Measurements from ENCODE around the gene SMPD3.

The SMPD3 gene

DNA sequence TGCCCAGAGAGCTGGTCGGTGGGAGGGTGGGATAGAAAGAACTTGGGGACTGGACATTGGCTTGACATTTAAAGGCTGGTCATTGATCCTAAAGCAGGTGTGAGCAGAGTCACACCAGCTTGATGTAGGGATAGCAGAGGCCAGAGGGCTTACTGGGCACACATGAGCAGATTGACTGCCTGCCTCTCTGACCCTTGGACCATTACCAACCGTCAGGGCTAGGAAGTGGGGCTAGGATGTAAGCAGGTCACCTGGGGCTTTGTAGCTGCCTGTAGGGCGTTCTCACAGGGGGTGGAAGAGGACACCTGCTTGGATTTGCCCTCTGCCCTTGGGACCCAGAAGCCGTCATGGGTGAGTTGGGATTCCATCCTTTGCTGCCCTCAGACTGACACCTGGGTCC lies 11.1 kb upstream of the SMPD3 start:
- peaks cover 8% of the 10 kb centered on the region for H3K36me3 Mint-ChIP-seq
- H3K4me3 Mint-ChIP-seq, result no peak overlapping the region
- H3K9me3 Mint-ChIP-seq, result peaks cover 5% of the 10 kb centered on the region
- H3K27me3 Mint-ChIP-seq, result peaks cover 8% of the 10 kb centered on the region
- H3K4me1 Mint-ChIP-seq, result no peaks in the 10 kb centered on the region
- no peak for ATAC-seq (ENCODE audit: low read depth)
- no peak for DNase-seq (ENCODE audit: low spot score in 2 of 2)
- H3K27ac Mint-ChIP-seq, result no peak overlapping the region

DNA sequence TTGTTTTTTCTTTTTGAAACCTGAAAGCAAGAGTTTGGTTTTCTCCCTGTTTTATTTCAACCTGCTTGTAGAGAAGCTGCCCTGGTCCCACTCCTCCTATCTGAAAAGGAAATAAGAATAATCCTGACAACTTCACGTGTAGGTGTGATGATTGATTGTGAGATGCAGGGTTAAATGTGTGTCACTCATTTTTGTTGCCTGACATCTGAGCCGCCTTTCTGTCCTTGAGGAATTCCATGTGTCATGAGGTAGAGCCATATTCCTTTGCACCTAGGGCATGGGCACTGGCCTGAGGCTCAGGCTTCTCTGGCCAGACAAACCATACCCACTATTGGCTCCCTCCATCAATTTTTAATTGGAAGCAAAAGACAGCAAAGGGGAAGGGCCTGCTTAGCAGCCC lies 10.2 kb upstream of the SMPD3 start:
- no peak for DNase-seq (ENCODE audit: low spot score in 2 of 2)
- no peak overlapping the region for H3K27ac Mint-ChIP-seq

DNA sequence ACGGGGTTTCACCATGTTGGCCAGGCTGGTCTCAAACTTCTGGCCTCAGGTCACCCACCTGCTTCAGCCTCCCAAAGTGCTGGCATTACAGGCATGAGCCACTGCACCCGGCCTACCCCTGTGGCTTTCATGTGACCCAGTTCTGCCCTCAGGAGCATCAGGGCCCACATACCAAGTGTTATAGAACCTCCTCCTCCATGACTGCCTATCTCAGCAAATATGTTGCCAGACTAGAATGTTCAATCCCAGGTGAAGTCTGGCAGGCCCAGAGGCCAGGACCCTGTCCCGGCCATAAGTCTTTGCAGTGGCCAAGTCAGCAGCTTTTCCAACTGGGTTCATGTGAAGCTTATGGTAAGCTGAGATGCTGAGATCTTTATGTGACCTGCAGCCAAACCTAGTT lies 9.8 kb upstream of the SMPD3 start:
- ATAC-seq (ENCODE audit: low read depth) (no peak), DNase-seq (ENCODE audit: low spot score in 2 of 2) (no peak)
- peaks cover 8% of the 10 kb centered on the region for H3K27me3 Mint-ChIP-seq
- no peaks in the 10 kb centered on the region for H3K4me1 Mint-ChIP-seq
- H3K9me3 Mint-ChIP-seq, result peaks cover 4% of the 10 kb centered on the region
- peaks cover 3% of the 10 kb centered on the region for H3K36me3 Mint-ChIP-seq
- H3K27ac Mint-ChIP-seq, result no peak overlapping the region
- H3K4me3 Mint-ChIP-seq, result no peak overlapping the region

More for the DNA sequence above, 10.2 kb upstream of the SMPD3 start:
- no peak overlapping the region for H3K4me3 Mint-ChIP-seq
- peaks cover 4% of the 10 kb centered on the region for H3K9me3 Mint-ChIP-seq
- peaks cover 4% of the 10 kb centered on the region for H3K36me3 Mint-ChIP-seq
- H3K27me3 Mint-ChIP-seq, result peaks cover 8% of the 10 kb centered on the region
- ATAC-seq (ENCODE audit: low read depth), result no peak
- H3K4me1 Mint-ChIP-seq, result no peaks in the 10 kb centered on the region

DNA sequence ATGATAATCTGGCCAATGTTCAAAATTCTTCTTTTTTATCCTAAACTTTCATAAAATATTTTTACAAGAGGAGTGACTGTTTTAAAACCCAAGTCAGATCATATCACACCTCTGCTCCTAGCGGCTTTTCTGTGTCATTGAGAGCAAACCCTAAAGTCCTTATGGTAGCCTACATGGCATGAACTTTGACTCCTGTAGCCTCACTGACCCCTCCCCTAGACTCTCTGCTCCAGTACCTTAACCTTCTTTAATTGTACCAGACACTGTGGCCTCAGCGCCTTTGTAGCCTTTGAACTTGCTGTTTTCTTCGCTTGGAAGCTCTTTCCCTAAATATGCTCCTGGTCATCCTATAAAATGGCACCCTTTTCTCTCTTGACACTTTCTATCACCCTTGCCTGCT lies 7.3 kb upstream of the SMPD3 start:
- DNase-seq (ENCODE audit: low spot score in 2 of 2), result no peak
- Mint-ChIP-seq H3K4me1 (no peaks in the 10 kb centered on the region), H3K9me3 (no peaks in the 10 kb centered on the region), H3K36me3 (no peaks in the 10 kb centered on the region), H3K4me3 (no peak overlapping the region), H3K27ac (no peak overlapping the region), H3K27me3 (peaks cover 3% of the 10 kb centered on the region)
- no peak for ATAC-seq (ENCODE audit: low read depth)

DNA sequence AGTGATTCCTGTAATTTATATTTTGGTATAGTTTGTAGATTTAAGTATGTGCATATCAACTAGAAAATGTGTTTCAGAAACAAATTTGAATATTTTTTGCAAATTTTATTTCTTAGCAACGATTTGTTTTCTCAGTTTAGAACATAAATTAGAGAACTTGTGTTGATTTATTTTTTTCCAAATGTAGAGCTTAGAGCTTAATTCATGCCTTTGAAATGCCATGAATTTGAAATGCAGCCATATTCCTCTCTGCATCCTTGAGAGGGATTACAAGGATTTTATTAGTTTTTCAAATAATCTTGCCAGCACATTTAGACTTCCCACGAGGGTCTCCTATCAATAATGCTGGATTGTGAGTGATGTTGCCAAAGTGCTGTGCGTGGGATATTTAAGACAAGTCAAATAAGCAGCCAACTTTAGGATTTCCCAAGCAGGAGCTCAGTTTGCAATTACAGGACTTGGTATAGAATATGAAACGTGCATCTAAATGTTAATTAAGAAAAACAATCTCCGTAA lies 6.7 kb upstream of the SMPD3 start:
- H3K27me3 Mint-ChIP-seq, result peaks cover 2% of the 10 kb centered on the region
- no peaks in the 10 kb centered on the region for H3K4me1 Mint-ChIP-seq
- no peak for ATAC-seq (ENCODE audit: low read depth)
- no peak overlapping the region for H3K4me3 Mint-ChIP-seq
- no peaks in the 10 kb centered on the region for H3K36me3 Mint-ChIP-seq
- H3K9me3 Mint-ChIP-seq, result no peaks in the 10 kb centered on the region
- no peak overlapping the region for H3K27ac Mint-ChIP-seq
- no peak for DNase-seq (ENCODE audit: low spot score in 2 of 2)

DNA sequence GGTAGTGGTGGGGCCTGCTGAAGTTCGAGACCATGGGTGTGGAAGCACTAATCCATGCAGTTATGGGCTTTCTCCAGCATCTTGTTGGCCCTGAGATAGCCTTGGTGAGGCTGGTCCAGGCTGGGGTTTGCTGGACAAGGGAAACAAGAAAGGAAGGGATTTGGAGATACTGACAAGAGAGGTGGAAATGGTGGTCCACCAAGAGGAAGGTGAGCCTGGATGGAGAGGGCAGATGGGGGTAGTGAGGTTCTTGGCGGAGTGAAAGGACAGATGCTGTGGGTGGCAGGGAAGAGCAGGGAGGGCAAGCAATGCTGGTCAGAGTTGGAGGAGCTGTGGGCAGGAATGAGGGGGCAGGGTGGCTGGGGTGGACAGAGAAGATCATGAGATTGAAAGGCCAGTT lies 5.5 kb upstream of the SMPD3 start:
- Mint-ChIP-seq H3K4me1 (peaks cover 5% of the 10 kb centered on the region), H3K4me3 (no peak overlapping the region)
- ATAC-seq (ENCODE audit: low read depth), result no peak

DNA sequence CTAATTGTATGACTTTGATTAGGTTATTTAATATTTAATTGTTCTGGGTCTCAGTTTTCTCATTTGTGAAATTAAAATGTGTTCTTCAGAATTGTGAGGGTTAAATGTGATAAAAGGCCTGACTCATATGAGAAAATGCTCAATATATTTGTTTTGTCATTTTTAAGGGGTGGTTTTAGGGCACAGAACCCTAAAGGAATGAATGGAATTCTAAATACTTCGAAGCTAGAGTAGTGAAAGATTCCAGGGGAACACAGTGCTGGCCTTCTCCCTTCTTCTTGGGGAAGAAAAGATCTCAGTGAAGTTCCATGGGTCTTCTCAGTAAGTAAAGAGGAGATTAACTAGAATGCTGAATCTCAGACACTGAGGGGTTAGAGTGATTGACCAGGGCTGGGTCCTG lies 3.9 kb upstream of the SMPD3 start:
- H3K4me1 Mint-ChIP-seq, result peaks cover 12% of the 10 kb centered on the region
- no peak overlapping the region for H3K27ac Mint-ChIP-seq
- no peaks in the 10 kb centered on the region for H3K9me3 Mint-ChIP-seq
- H3K27me3 Mint-ChIP-seq, result no peaks in the 10 kb centered on the region
- DNase-seq (ENCODE audit: low spot score in 2 of 2), result no peak
- no peak for ATAC-seq (ENCODE audit: low read depth)
- no peaks in the 10 kb centered on the region for H3K36me3 Mint-ChIP-seq
- no peak overlapping the region for H3K4me3 Mint-ChIP-seq

More for the DNA sequence above, 5.5 kb upstream of the SMPD3 start:
- no peak for DNase-seq (ENCODE audit: low spot score in 2 of 2)
- Mint-ChIP-seq H3K36me3 (no peaks in the 10 kb centered on the region), H3K27me3 (no peaks in the 10 kb centered on the region), H3K27ac (no peak overlapping the region), H3K9me3 (no peaks in the 10 kb centered on the region)

DNA sequence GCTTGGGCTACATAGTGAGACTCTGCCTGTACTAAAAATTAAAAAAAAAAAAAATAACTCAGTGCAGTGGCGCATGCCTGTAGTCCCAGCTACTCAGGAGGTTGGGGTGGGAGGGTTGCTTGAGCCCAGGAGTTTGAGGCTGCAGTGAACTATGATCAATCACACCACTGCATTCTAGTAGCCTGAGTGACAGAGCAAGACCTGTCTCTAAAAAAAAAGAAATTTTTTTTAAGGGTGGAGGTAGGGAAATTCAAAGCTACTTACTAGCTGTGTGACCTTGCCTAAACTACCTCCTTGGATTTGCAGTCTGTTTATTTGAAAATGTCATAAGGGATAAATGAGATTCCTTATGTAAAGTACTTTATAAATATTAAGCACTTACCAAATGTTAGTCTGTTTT lies 3.4 kb upstream of the SMPD3 start:
- ATAC-seq (ENCODE audit: low read depth), result no peak
- no peaks in the 10 kb centered on the region for H3K36me3 Mint-ChIP-seq
- no peak for DNase-seq (ENCODE audit: low spot score in 2 of 2)
- H3K27me3 Mint-ChIP-seq, result no peaks in the 10 kb centered on the region
- H3K27ac Mint-ChIP-seq, result no peak overlapping the region
- H3K4me3 Mint-ChIP-seq, result no peak overlapping the region
- peaks cover 12% of the 10 kb centered on the region for H3K4me1 Mint-ChIP-seq
- no peaks in the 10 kb centered on the region for H3K9me3 Mint-ChIP-seq

DNA sequence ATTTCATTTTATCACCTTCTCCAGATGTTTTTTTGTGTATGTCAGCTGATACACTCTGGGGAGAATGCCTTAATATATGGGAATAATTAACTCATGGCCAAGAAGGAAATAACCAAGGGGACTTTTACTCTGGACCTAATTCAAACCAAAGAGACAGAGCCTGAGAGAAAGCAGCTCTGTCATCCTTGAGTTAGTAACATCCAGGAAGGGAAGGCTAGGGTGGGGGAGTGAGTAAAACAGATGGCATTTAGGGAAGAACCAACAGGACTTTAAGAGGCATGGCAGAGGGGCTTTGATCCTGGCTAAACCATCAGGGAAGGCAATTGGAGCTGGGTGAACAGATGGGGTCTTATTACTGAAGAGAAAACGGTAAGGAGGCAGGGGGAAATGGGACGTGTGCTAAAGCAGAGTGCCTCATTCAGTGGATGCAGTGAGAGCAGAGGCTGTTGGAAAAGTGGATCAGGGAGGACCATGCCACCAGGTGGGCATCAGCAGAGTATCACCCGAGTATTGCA lies 2.5 kb upstream of the SMPD3 start:
- no peak for ATAC-seq (ENCODE audit: low read depth)
- H3K36me3 Mint-ChIP-seq, result no peaks in the 10 kb centered on the region
- no peak overlapping the region for H3K27ac Mint-ChIP-seq

DNA sequence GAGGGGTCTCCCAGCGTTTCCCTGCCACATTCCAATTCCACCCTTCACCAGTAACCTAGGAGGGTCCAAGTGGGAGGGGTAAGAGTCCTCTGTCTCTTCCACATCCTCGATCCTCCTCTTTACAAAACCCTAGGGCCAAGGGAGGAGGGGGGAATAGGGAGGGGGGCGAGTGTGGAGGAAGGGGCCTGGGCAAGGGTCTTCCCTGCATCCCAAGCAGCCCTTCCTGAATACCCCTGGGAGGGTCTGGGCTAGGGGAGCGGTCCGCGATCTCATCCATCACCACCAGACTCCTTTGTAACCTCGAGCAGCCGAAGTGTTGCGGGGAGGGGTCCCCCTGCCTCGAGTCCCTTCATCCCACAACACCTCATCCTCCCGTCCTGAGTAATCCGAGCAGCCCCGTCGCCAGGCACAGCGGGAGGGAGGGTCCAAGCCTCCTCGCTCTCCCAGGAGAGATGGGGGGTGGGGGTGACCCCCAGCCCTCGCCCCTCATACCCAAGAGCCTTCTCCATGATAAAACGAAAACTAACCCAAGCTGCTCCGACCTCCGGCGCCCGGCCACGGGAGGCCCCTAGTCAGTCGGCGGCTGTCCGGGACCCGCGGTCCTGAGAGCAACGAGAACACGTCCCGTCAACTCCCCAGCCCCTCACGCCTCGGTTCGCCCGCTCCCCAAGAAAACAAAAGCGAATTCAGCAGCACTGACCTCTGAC lies 502 bp downstream of the SMPD3 start:
- Mint-ChIP-seq H3K27ac (no peak overlapping the region), H3K4me1 (peaks cover 15% of the 10 kb centered on the region), H3K9me3 (no peaks in the 10 kb centered on the region), H3K36me3 (no peaks in the 10 kb centered on the region), H3K4me3 (peak overlapping the region; percentile 58), H3K27me3 (peaks cover 7% of the 10 kb centered on the region)
- ATAC-seq (ENCODE audit: low read depth) (peak; percentile 5), DNase-seq (ENCODE audit: low spot score in 2 of 2) (no peak)

More for the DNA sequence above, 2.5 kb upstream of the SMPD3 start:
- Mint-ChIP-seq H3K9me3 (no peaks in the 10 kb centered on the region), H3K4me3 (no peak overlapping the region), H3K27me3 (peaks cover 3% of the 10 kb centered on the region), H3K4me1 (peaks cover 15% of the 10 kb centered on the region)
- no peak for DNase-seq (ENCODE audit: low spot score in 2 of 2)

DNA sequence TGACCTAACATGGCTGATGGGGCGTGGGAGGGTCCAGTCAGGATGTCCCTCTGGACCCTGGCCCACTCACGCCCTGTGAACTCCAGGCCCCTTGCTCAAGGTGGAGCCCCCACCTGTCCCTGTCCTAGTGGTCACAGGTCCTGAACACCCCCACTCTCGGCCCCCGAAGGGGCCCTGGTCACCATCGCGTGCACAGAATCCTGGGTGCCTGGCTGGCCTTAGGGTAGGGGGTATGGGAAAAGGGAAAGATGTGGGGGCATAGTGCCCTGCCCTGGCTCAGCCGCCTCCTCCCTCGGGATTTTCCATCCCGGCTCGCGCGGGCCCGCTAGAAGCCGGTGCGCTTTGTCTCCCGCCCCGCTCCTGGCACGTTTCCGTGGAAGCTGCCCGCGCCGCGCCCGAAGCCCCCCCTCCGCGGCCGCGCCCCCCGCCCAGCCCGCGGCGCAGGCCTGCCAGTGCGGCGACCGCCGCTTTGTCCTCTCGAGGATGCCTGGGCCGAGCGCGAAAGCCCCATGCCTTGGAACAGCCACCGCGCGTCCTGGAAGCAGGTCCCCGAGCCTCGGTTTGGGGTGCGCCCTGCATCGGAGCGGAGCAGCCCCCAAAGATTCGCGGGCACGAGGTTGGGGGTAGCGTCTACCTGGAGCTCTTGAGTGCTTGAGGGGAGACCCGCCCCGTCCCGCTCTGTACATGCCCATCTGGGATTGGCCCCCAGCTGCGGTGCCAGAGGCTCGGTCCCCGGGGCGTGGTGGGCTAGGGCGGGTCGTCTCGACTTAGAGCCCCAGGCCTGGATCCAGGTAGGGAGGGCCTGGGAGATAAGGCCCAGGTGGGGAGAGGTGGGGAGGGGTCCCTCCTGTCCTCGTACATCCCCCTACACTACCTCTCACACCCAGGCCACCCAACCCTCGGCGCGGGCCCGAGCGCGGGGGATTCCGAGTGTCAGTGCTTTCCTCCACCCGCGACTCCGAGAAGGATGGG lies 1.3 kb downstream of the SMPD3 start:
- DNase-seq (ENCODE audit: low spot score in 2 of 2), result no peak
- Mint-ChIP-seq H3K27me3 (peaks cover 8% of the 10 kb centered on the region), H3K9me3 (no peaks in the 10 kb centered on the region)

DNA sequence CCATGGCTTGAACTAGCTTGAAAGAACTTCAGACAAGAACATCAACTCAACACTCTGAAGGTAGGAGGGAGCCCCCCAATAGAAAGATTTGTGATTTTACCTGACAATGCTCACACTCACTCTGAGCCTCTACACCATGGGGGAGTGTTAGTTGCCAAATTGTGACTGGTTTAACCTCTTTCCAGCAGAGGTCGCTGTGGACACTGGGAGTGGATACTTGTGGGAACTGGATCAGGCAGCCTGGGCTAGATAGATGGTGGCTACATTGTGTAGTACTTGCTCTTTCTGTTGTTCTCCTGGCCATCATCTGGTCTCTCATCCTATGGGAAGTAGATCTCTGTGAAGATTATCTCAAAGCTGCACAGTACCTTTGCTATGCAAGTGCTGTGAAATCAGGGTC lies 2.9 kb downstream of the SMPD3 start:
- peaks cover 15% of the 10 kb centered on the region for H3K4me1 Mint-ChIP-seq
- DNase-seq (ENCODE audit: low spot score in 2 of 2) (no peak), ATAC-seq (ENCODE audit: low read depth) (no peak)
- H3K27ac Mint-ChIP-seq, result no peak overlapping the region
- H3K27me3 Mint-ChIP-seq, result peaks cover 8% of the 10 kb centered on the region
- H3K9me3 Mint-ChIP-seq, result no peaks in the 10 kb centered on the region
- no peak overlapping the region for H3K4me3 Mint-ChIP-seq
- no peaks in the 10 kb centered on the region for H3K36me3 Mint-ChIP-seq

More for the DNA sequence above, 1.3 kb downstream of the SMPD3 start:
- Mint-ChIP-seq H3K36me3 (no peaks in the 10 kb centered on the region), H3K4me1 (peaks cover 15% of the 10 kb centered on the region), H3K4me3 (no peak overlapping the region), H3K27ac (no peak overlapping the region)
- ATAC-seq (ENCODE audit: low read depth), result no peak

DNA sequence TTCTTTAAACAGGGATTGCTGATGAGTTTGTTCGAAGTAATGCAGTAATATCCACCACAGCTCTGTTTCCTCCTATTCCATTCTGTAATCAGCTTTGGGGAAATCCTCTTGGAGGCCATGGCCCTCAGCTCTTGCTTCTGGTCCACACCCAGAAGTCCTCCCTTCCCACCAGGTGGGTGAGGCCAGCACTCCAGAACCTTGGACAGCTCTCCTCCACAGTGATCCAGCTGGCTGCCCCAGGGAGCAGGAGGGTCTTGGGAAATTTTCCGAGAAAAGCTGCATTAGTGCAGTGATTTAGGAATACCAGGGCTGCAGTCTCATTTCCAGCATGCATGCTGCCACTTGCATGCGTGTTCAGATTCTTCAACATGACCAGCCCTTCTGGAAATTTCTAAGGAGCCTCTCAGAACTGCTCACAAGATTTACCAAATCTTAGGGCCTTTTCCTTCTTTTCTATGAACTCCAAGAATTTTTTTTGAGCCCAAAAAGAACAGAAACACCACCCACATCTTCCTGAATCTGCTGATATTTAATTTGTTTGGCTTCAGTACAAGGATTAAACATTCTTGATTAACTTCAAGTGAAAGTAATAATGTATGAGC lies 4.2 kb downstream of the SMPD3 start:
- H3K4me3 Mint-ChIP-seq, result no peak overlapping the region
- no peaks in the 10 kb centered on the region for H3K36me3 Mint-ChIP-seq
- ATAC-seq (ENCODE audit: low read depth), result no peak
- DNase-seq (ENCODE audit: low spot score in 2 of 2), result no peak
- H3K27ac Mint-ChIP-seq, result no peak overlapping the region
- H3K27me3 Mint-ChIP-seq, result peaks cover 12% of the 10 kb centered on the region
- H3K4me1 Mint-ChIP-seq, result peaks cover 12% of the 10 kb centered on the region
- no peaks in the 10 kb centered on the region for H3K9me3 Mint-ChIP-seq

DNA sequence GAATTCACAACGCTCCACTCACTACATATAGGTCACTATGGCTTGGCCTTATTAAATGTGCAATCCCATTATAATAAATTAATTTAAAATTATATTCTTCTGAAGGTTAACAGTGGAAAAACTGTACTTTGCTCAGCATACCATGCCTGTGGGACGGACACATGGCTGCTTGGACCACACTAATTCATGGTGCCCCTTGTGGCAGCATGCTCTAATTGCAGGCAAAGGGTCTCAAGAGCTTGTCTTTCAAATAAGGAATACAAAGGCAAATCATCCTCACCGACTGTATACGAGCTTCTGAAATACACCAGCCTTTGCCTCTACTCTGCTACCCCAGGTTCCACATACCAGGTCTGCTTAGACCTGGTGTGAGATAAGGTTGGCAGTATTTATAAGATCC lies 11.7 kb downstream of the SMPD3 start:
- H3K9me3 Mint-ChIP-seq, result peaks cover 2% of the 10 kb centered on the region
- peaks cover 5% of the 10 kb centered on the region for H3K36me3 Mint-ChIP-seq
- ATAC-seq (ENCODE audit: low read depth) (no peak), DNase-seq (ENCODE audit: low spot score in 2 of 2) (no peak)
- no peaks in the 10 kb centered on the region for H3K4me1 Mint-ChIP-seq
- H3K4me3 Mint-ChIP-seq, result no peak overlapping the region
- no peak overlapping the region for H3K27ac Mint-ChIP-seq
- peaks cover 9% of the 10 kb centered on the region for H3K27me3 Mint-ChIP-seq
